HUES48 (cell line): ENCODE data around the gene LHX5.

Experiments
- H3K27ac ChIP-seq: one replicate; pipeline ENCODE4 v1.7.0; 2013; ENCODE audit warnings: low read depth, low read length, inconsistent platforms
- H3K27me3 ChIP-seq: 2 replicates; pipeline ENCODE4 v1.6.1; 2013; ENCODE audit warnings: mild to moderate bottlenecking, low read length; ENCODE audit not compliant: control insufficient read depth, insufficient read depth
- H3K36me3 ChIP-seq: 2 replicates; pipeline ENCODE4 v1.6.1; 2013; ENCODE audit warnings: low read length; ENCODE audit not compliant: control insufficient read depth, insufficient read depth
- H3K4me1 ChIP-seq: 2 replicates; pipeline ENCODE4 v1.6.1; 2013; ENCODE audit warnings: mild to moderate bottlenecking, low read length; ENCODE audit not compliant: control insufficient read depth, insufficient read depth
- H3K4me3 ChIP-seq: 2 replicates; pipeline ENCODE4 v1.5.1; 2013; ENCODE audit warnings: mild to moderate bottlenecking, low read depth, low read length
- H3K9ac ChIP-seq: 2 replicates; pipeline ENCODE4 v1.6.1; 2013; ENCODE audit warnings: mild to moderate bottlenecking, low read depth, low read length, moderate library complexity
- H3K9me3 ChIP-seq: 2 replicates; pipeline ENCODE4 v1.6.1; 2013; ENCODE audit warnings: low read length; ENCODE audit not compliant: control insufficient read depth, insufficient read depth

LHX5 gene

GRCh38 chr12:113477842-113478215, 6.2 kb upstream of the LHX5 start:
- peak overlapping the region; percentile 31 for H3K27ac ChIP-seq
- peak overlapping the region; percentile 60 for H3K4me3 ChIP-seq
- peaks cover 66% of the 10 kb centered on the region for H3K4me1 ChIP-seq
- no peaks in the 10 kb centered on the region for H3K9me3 ChIP-seq
- peaks cover 95% of the 10 kb centered on the region for H3K27me3 ChIP-seq
- H3K9ac ChIP-seq: no peak overlapping the region
- no peaks in the 10 kb centered on the region for H3K36me3 ChIP-seq

- Histone ChIP-seq H3K27ac (peak overlapping the region; percentile 37), H3K27me3 (peaks cover 97% of the 10 kb centered on the region), H3K36me3 (no peaks in the 10 kb centered on the region), H3K9ac (no peak overlapping the region), H3K4me1 (peaks cover 60% of the 10 kb centered on the region), H3K4me3 (peak overlapping the region; percentile 60; the same call in 1 of the 2 replicates), H3K9me3 (no peaks in the 10 kb centered on the region)
Observed at GRCh38 chr12:113477171-113477841, 5.6 kb upstream of the LHX5 start.

GRCh38 chr12:113476176-113476986, 4.7 kb upstream of the LHX5 start:
- H3K4me1 ChIP-seq: peaks cover 54% of the 10 kb centered on the region
- H3K4me3 ChIP-seq: peak overlapping the region; percentile 64
- H3K9ac ChIP-seq: no peak overlapping the region
- H3K27ac ChIP-seq: peak overlapping the region; percentile 40
- H3K27me3 ChIP-seq: peaks cover 97% of the 10 kb centered on the region
- H3K36me3 ChIP-seq: no peaks in the 10 kb centered on the region
- H3K9me3 ChIP-seq: no peaks in the 10 kb centered on the region

- H3K9me3 ChIP-seq: no peaks in the 10 kb centered on the region
- no peak overlapping the region for H3K9ac ChIP-seq
- peak overlapping the region; percentile 64 for H3K4me3 ChIP-seq
- peak overlapping the region; percentile 40 for H3K27ac ChIP-seq
- H3K4me1 ChIP-seq: peaks cover 54% of the 10 kb centered on the region
- H3K36me3 ChIP-seq: no peaks in the 10 kb centered on the region
- H3K27me3 ChIP-seq: peaks cover 97% of the 10 kb centered on the region
Observed at GRCh38 chr12:113475451-113476175, 3.9 kb upstream of the LHX5 start.

- Histone ChIP-seq H3K4me1 (peaks cover 54% of the 10 kb centered on the region), H3K27ac (no peak overlapping the region), H3K9me3 (no peaks in the 10 kb centered on the region), H3K4me3 (peak overlapping the region; percentile 64; the same call in 1 of the 2 replicates), H3K36me3 (no peaks in the 10 kb centered on the region), H3K9ac (no peak overlapping the region), H3K27me3 (peaks cover 97% of the 10 kb centered on the region)
Observed at GRCh38 chr12:113474635-113475436, 3.2 kb upstream of the LHX5 start.

- Histone ChIP-seq H3K4me1 (peaks cover 54% of the 10 kb centered on the region), H3K27ac (no peak overlapping the region), H3K4me3 (peak overlapping the region; percentile 64; the same call in 1 of the 2 replicates), H3K9ac (no peak overlapping the region), H3K9me3 (no peaks in the 10 kb centered on the region), H3K36me3 (no peaks in the 10 kb centered on the region), H3K27me3 (peaks cover 97% of the 10 kb centered on the region)
Observed at GRCh38 chr12:113473942-113474341, 2.3 kb upstream of the LHX5 start.

- Histone ChIP-seq H3K36me3 (no peaks in the 10 kb centered on the region), H3K9me3 (no peaks in the 10 kb centered on the region), H3K27me3 (peaks cover 97% of the 10 kb centered on the region), H3K9ac (no peak overlapping the region), H3K27ac (no peak overlapping the region), H3K4me3 (peak overlapping the region; percentile 64), H3K4me1 (peaks cover 56% of the 10 kb centered on the region)
Observed at GRCh38 chr12:113473400-113473799, 1.7 kb upstream of the LHX5 start.

GRCh38 chr12:113472191-113473121, 785 bp upstream of the LHX5 start:
- Histone ChIP-seq H3K27me3 (peaks cover 97% of the 10 kb centered on the region), H3K36me3 (no peaks in the 10 kb centered on the region), H3K4me1 (peaks cover 54% of the 10 kb centered on the region), H3K9ac (peak overlapping the region; percentile 17; the same call in 1 of the 2 replicates), H3K27ac (no peak overlapping the region), H3K9me3 (no peaks in the 10 kb centered on the region), H3K4me3 (peak overlapping the region; percentile 64)

GRCh38 chr12:113470871-113471618, 626 bp downstream of the LHX5 start:
- Histone ChIP-seq H3K4me3 (peak overlapping the region; percentile 64), H3K36me3 (peaks cover 4% of the 10 kb centered on the region; the same call in 1 of the 2 replicates), H3K4me1 (peaks cover 63% of the 10 kb centered on the region), H3K9ac (no peak overlapping the region), H3K9me3 (no peaks in the 10 kb centered on the region), H3K27me3 (peaks cover 100% of the 10 kb centered on the region), H3K27ac (no peak overlapping the region)
